MCF 10A (cell line): ENCODE data around the gene PCDH15. TPM values are rescaled to one million over a fixed set of nuclear protein-coding genes. Genes with fewer than 3 reads are reported as not detected.

Source experiments
- BruUV-seq: library from RNA; stranded (reverse); fragments of 400-500 nt; replicated peaks from 2 replicates; lab custom pipeline; 2021; lab: Mats Ljungman, UMichigan
- CTCF ChIA-PET: fragments of 300-600 bp; sonication (Branson Sonifier 250); formaldehyde crosslinking; extraction: SDS; loops from one replicate; lab custom pipeline; 2021; ENCODE audit warnings: antibody characterized with exemption, inconsistent platforms; lab: Yijun Ruan, JAX
- POLR2A ChIA-PET: fragments of 300-600, 350-650 bp; sonication (Branson Sonifier 250); formaldehyde crosslinking; extraction: SDS; loops from one replicate; lab custom pipeline; 2020; ENCODE audit warnings: antibody characterized with exemption, inconsistent platforms; lab: Yijun Ruan, JAX
- DNase-seq: peaks from one replicate; pipeline ENCODE4 v3.0.0-alpha.2; 2018; ENCODE audit not compliant: unreplicated experiment
- H3K27ac Mint-ChIP-seq: one replicate; pipeline ENCODE4 v1.8.0; 2022; ENCODE audit warnings: mild to moderate bottlenecking, low read depth, mixed read lengths; ENCODE audit not compliant: unreplicated experiment
- H3K27me3 Mint-ChIP-seq: one replicate; pipeline ENCODE4 v1.8.0; 2022; ENCODE audit warnings: mixed read lengths; ENCODE audit not compliant: insufficient read depth, unreplicated experiment
- H3K36me3 Mint-ChIP-seq: one replicate; pipeline ENCODE4 v1.8.0; 2022; ENCODE audit warnings: mild to moderate bottlenecking, moderate library complexity, mixed read lengths; ENCODE audit not compliant: insufficient read depth, unreplicated experiment
- H3K4me1 Mint-ChIP-seq: one replicate; pipeline ENCODE4 v1.8.0; 2022; ENCODE audit warnings: mixed read lengths; ENCODE audit not compliant: insufficient read depth, unreplicated experiment
- H3K4me3 Mint-ChIP-seq: one replicate; pipeline ENCODE4 v1.8.0; 2022; ENCODE audit warnings: mild to moderate bottlenecking, moderate library complexity, mixed read lengths; ENCODE audit not compliant: unreplicated experiment
- H3K9me3 Mint-ChIP-seq: one replicate; pipeline ENCODE4 v1.8.0; 2022; ENCODE audit warnings: mixed read lengths; ENCODE audit not compliant: unreplicated experiment
- intact Hi-C: fragments of 100-400 bp; cut with micrococcal nuclease; formaldehyde crosslinking; loops from 2 replicates; pipeline ENCODE4 v1.14.1; 2022
- total RNA-seq: library from RNA; stranded (reverse); gene quantifications from 2 replicates; pipeline ENCODE4 v1.2.3, GENCODE V29; 2022
- TF ChIP-seq, protein P1 (sequence below): fragments of 200-600 bp; IDR thresholded peaks from one replicate; pipeline ENCODE4 v1.8.0; 2022; ENCODE audit warnings: antibody characterized with exemption, mild to moderate bottlenecking; ENCODE audit not compliant: unreplicated experiment

PCDH15 gene
- total RNA-seq, 1 experiment from 2014 or later, result not detected

DNA sequence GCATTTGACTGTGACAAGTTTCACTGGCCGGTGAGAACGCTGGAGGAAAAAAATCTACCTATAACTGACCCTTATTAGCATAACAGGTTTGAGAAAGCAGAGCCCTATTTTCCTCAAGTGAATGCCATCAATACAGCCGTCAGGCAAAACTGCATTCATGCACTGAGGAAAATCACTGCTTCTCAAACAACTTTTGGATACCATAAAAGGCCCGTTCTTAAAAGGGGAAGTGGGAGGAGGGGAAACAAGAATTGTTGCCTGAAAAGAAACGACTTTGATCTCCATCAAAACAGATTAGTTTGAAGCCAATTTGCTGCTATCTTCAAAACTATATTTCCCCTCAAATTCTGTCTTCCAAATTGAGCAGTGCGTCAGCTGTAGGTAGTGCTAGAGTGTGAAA is 670.6 kb downstream of the PCDH15 start:
- intact Hi-C loops, result loop anchor here (5.0 to 10.0 kb wide), 3 partner anchors 286 to 672 kb away; partner anchors contain the start of gene PCDH15

GRCh38 chr10:54125098-54125747 is 675.8 kb downstream of the PCDH15 start:
- Mint-ChIP-seq H3K27me3 (no peaks in the 10 kb centered on the region), H3K4me1 (peaks cover 19% of the 10 kb centered on the region), H3K9me3 (no peaks in the 10 kb centered on the region), H3K4me3 (no peak overlapping the region), H3K36me3 (no peaks in the 10 kb centered on the region), H3K27ac (peak overlapping the region; percentile 5)
- POLR2A ChIA-PET, result interaction anchor here (1.0 to 1.5 kb wide), 2 partner anchors 8 to 82 kb away, joined by 3 to 4 read pairs; no protein-coding TSS in a partner anchor
- DNase-seq, result no peak
- CTCF ChIA-PET, result interaction anchor here (0.6 to 1.6 kb wide), 3 partner anchors 8 to 939 kb away, joined by 3 to 13 read pairs (median 5); no protein-coding TSS in a partner anchor
- intact Hi-C loops, result no loop called here
- TF ChIP-seq, protein P1, sequence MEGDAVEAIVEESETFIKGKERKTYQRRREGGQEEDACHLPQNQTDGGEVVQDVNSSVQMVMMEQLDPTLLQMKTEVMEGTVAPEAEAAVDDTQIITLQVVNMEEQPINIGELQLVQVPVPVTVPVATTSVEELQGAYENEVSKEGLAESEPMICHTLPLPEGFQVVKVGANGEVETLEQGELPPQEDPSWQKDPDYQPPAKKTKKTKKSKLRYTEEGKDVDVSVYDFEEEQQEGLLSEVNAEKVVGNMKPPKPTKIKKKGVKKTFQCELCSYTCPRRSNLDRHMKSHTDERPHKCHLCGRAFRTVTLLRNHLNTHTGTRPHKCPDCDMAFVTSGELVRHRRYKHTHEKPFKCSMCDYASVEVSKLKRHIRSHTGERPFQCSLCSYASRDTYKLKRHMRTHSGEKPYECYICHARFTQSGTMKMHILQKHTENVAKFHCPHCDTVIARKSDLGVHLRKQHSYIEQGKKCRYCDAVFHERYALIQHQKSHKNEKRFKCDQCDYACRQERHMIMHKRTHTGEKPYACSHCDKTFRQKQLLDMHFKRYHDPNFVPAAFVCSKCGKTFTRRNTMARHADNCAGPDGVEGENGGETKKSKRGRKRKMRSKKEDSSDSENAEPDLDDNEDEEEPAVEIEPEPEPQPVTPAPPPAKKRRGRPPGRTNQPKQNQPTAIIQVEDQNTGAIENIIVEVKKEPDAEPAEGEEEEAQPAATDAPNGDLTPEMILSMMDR, result no peak
- no TSS peak for BruUV-seq

More for the DNA sequence above, 670.6 kb downstream of the PCDH15 start:
- TF ChIP-seq, protein P1, result no peak
- CTCF ChIA-PET, result no interaction called here
- POLR2A ChIA-PET, result interaction anchor here (0.6 to 0.9 kb wide), 2 partner anchors 132 to 224 kb away, joined by 3 read pairs; no protein-coding TSS in a partner anchor
- no peaks in the 10 kb centered on the region for H3K36me3 Mint-ChIP-seq
- H3K27ac Mint-ChIP-seq, result no peak overlapping the region
- H3K9me3 Mint-ChIP-seq, result no peaks in the 10 kb centered on the region
- no peaks in the 10 kb centered on the region for H3K27me3 Mint-ChIP-seq
- no peak overlapping the region for H3K4me3 Mint-ChIP-seq
- DNase-seq, result no peak
- no TSS peak for BruUV-seq
- no peaks in the 10 kb centered on the region for H3K4me1 Mint-ChIP-seq

DNA sequence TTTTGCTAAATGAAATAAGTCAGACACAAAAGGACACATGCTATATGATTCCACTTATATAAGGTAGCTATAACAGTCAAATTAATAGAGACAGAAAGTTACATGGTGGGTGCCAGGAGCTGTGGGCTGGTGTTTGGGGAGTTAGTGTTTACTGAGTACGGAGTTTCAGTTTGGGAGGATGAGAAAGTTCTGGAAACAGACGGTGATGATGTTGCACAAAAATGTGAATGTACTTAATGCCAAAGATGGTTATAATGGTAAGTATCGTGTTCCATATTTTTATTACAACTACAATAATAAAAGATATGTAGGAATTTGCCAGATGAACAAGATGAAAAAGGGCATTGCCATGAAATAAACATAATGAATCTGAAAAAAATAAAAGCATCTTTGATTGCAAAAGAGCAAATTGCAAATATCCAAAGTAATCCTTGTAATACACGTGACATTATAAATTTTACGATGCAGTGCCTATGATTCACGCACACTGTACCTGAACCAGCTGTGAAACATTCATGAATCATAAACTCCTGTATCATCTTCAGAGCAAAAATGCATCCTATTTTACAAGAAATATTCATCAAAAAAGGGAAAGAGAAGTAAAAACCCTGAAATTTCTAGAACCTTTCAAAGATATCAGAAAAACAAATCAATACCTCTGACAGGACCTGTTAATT is 676.7 kb downstream of the PCDH15 start:
- Mint-ChIP-seq H3K9me3 (no peaks in the 10 kb centered on the region), H3K4me1 (peaks cover 20% of the 10 kb centered on the region), H3K4me3 (no peak overlapping the region), H3K27me3 (no peaks in the 10 kb centered on the region), H3K27ac (peak overlapping the region; percentile 5), H3K36me3 (no peaks in the 10 kb centered on the region)
- TF ChIP-seq, protein P1, result no peak
- BruUV-seq, result no TSS peak
- ChIA-PET POLR2A (interaction anchor here (1.0 to 1.5 kb wide), 2 partner anchors 8 to 81 kb away, joined by 3 to 4 read pairs; no protein-coding TSS in a partner anchor), CTCF (interaction anchor here (1.0 to 1.6 kb wide), 2 partner anchors 9 to 15 kb away, joined by 3 to 13 read pairs; no protein-coding TSS in a partner anchor)
- peak; percentile 31 for DNase-seq
- intact Hi-C loops, result no loop called here

DNA sequence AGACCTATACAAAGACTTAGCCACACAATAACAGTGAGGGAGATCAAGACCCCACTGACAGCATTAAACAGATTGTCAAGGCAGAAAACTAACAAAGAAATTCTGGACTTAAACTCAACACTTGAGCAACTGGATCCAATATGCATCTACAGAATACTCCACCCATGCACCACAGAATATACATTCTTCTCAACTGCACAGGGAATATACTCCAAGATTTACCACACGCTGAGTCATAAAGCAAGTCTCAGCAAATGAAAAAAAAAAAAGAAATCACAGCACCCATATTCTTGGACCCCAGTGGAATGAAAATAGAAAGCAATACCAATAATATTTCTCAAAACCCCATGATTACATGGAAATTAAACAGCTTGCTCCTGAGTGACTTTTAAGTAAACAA is 680.2 kb downstream of the PCDH15 start:
- no TSS peak for BruUV-seq
- H3K9me3 Mint-ChIP-seq, result peaks cover 8% of the 10 kb centered on the region
- H3K27ac Mint-ChIP-seq, result no peak overlapping the region
- H3K27me3 Mint-ChIP-seq, result no peaks in the 10 kb centered on the region
- H3K4me3 Mint-ChIP-seq, result no peak overlapping the region
- intact Hi-C loops, result no loop called here
- no peaks in the 10 kb centered on the region for H3K36me3 Mint-ChIP-seq
- POLR2A ChIA-PET, result no interaction called here
- TF ChIP-seq, protein P1, result no peak
- CTCF ChIA-PET, result interaction anchor here (0.9 kb wide), 1 partner anchor 12 kb away, joined by 3 read pairs; no protein-coding TSS in a partner anchor
- peak; percentile 14 for DNase-seq
- peaks cover 20% of the 10 kb centered on the region for H3K4me1 Mint-ChIP-seq
